ENCODE measurements around the gene GNB1L. TPM values are rescaled to one million over a fixed set of nuclear protein-coding genes. Genes with fewer than 3 reads are reported as not detected.
A peak's percentile ranks its signal among the peaks of the same experiment; 100 is the strongest.

Gene GNB1L
- total and polyA plus RNA-seq, 4 donors = 4.3 to 12.6 (median 4.8) TPM

DNA sequence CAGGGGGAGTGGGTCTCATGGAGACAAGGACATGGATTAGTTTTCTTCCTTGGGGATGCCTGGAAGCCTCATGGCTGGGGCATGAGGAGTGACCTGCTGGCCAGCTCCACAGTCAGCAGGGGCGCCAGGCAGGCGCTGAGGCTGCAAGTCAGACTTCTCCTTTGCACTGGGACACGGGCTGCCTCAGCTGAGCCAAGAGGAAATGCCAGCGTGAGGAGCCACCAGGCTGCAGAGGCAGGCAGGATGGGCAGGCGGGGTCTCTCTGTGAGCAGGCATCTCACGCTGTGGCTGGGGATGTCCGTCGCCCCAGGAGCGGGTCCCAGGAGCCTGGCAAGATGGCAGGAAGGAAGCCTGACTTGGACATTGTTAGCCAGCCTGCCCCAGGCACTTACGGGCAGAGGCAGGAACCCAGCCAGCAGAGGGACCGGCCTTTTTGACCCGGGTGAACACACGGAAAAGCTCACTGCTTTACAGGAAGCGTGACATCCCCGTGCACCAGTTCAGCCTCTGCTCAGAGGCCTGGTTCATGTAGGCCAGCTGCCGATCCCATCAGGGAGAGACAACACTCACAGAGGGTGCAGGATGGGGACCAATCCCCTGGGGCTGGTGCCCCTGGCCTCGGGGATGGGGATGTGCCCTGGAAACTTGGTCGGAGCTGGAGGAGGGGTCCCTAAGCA lies 10.2 kb downstream of the GNB1L start:
- no peaks in the 10 kb centered on the region for H3K27me3 ChIP-seq (ENCODE audit: control insufficient read depth in 1 of 2, insufficient read depth in 2 of 2, low read length in 1 of 2)
- no peaks in the 10 kb centered on the region for H3K36me3 ChIP-seq (ENCODE audit: control insufficient read depth in 1 of 2, insufficient read depth in 2 of 2, low read length in 1 of 2)
- no peak overlapping the region for H3K4me3 ChIP-seq (ENCODE audit: low read length in 2 of 2)
- H3K9me3 ChIP-seq (ENCODE audit: control insufficient read depth, low read length) = no peaks in the 10 kb centered on the region
- intact Hi-C loops (cut with DNase I) = no loop called here
- DNase-seq (peak; percentile 87 to 91), ATAC-seq (ENCODE audit: low FRiP score) (peak; percentile 68)
- WGBS, 2 donors = 7 to 11% methylated on average over 18 of the region's 18 CpGs
- H3K27ac ChIP-seq (ENCODE audit: low read depth in 1 of 2, low read length in 2 of 2) = peak overlapping the region in 1 of 2 donors; percentile 53
- no peaks in the 10 kb centered on the region for H3K4me1 ChIP-seq (ENCODE audit: control insufficient read depth in 1 of 2, insufficient read depth in 2 of 2, low read length in 2 of 2)

DNA sequence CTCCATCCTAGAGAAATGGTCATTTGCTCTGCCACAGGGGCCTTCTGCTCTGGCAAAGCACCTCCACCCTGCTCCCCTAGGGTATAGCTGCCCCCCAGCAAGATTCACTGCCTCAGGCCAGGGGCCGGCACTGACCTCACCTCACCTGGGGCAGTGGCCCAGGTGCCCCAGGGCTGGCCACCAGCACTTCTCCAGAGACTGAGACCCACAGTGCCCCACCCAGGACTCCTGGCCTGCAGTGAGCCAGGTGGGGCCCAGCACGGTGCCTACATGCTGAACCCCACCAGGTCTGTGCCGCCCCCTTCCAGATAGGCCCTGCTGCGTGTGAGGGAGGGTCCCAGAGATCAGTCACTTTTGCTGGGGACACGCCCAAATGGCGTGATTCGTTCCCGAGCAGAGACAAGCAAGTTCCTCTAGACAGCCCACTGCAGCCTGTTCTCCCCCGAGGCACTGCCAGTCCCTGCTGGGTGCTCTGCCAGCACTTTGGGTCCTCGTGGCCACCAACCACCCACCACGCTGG lies 10.8 kb downstream of the GNB1L start:
- DNase-seq (no peak), ATAC-seq (ENCODE audit: low FRiP score) (peak; percentile 9)
- Histone ChIP-seq H3K27ac (ENCODE audit: low read depth in 1 of 2, low read length in 2 of 2) (peak overlapping the region in 1 of 2 donors; percentile 53), H3K36me3 (ENCODE audit: control insufficient read depth in 1 of 2, insufficient read depth in 2 of 2, low read length in 1 of 2) (no peaks in the 10 kb centered on the region), H3K27me3 (ENCODE audit: control insufficient read depth in 1 of 2, insufficient read depth in 2 of 2, low read length in 1 of 2) (no peaks in the 10 kb centered on the region), H3K9me3 (ENCODE audit: control insufficient read depth, low read length) (no peaks in the 10 kb centered on the region), H3K4me3 (ENCODE audit: low read length in 2 of 2) (no peak overlapping the region), H3K4me1 (ENCODE audit: control insufficient read depth in 1 of 2, insufficient read depth in 2 of 2, low read length in 2 of 2) (no peaks in the 10 kb centered on the region)
- intact Hi-C loops (cut with DNase I) = no loop called here
- WGBS, 2 donors = 32 to 33% methylated on average over 11 of the region's 11 CpGs

DNA sequence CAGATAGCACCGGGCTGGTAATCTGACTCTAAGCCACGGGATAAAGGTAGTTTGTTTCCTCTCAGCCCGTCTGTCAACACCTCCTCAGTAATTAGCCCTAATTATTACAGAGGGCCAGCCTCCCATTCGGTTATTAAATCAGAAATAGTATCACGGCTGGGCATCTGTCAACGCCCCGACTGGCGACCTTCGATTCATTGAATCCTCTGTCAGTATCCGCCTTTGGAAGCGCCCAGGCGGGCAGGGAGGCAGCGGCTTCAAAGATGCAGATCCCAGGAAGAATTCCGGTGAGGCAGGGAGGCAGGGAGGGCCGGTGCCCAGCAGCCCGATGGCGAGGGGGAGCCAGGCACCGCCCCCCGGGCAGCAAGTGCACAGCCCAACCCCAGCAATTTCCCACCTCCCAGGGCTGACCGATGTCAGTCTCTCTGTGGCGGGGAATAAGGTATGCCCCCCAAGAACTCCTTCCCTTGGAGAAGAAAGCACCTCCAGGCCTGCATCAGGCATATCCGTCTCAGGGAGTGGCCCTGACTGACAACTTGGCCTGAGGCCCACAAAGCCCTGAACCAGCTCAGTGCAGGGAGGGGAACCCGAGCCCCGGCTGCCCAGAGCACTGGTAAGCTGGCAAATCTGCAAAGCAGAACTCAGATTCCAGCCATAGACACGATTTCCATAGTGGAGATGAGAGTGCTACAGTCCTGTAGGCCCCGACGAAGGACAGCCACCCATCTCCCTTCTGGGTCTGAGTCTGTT lies 11.4 kb downstream of the GNB1L start:
- 72 to 74% methylated on average over 27 of the region's 27 CpGs for WGBS, 2 donors
- H3K4me1 ChIP-seq (ENCODE audit: control insufficient read depth in 1 of 2, insufficient read depth in 2 of 2, low read length in 2 of 2) = no peaks in the 10 kb centered on the region
- H3K4me3 ChIP-seq (ENCODE audit: low read length in 2 of 2) = no peak overlapping the region
- no peaks in the 10 kb centered on the region for H3K9me3 ChIP-seq (ENCODE audit: control insufficient read depth, low read length)
- H3K27ac ChIP-seq (ENCODE audit: low read depth in 1 of 2, low read length in 2 of 2) = peak overlapping the region in 1 of 2 donors; percentile 53
- ATAC-seq (ENCODE audit: low FRiP score) = peak; percentile 30
- H3K36me3 ChIP-seq (ENCODE audit: control insufficient read depth in 1 of 2, insufficient read depth in 2 of 2, low read length in 1 of 2) = no peaks in the 10 kb centered on the region
- DNase-seq = no peak
- intact Hi-C loops (cut with DNase I) = no loop called here
- H3K27me3 ChIP-seq (ENCODE audit: control insufficient read depth in 1 of 2, insufficient read depth in 2 of 2, low read length in 1 of 2) = no peaks in the 10 kb centered on the region

GRCh38 chr22:19842393-19843106 lies 12.1 kb downstream of the GNB1L start:
- peak in 1 of 2 donors; percentile 42 for DNase-seq
- ATAC-seq (ENCODE audit: low FRiP score) = no peak
- H3K4me1 ChIP-seq (ENCODE audit: control insufficient read depth in 1 of 2, insufficient read depth in 2 of 2, low read length in 2 of 2) = no peaks in the 10 kb centered on the region
- H3K9me3 ChIP-seq (ENCODE audit: control insufficient read depth, low read length) = no peaks in the 10 kb centered on the region
- intact Hi-C loops (cut with DNase I) = no loop called here
- H3K4me3 ChIP-seq (ENCODE audit: low read length in 2 of 2) = no peak overlapping the region
- no peak overlapping the region for H3K27ac ChIP-seq (ENCODE audit: low read depth in 1 of 2, low read length in 2 of 2)
- 89 to 90% methylated on average over 12 of the region's 12 CpGs for WGBS, 2 donors
- no peaks in the 10 kb centered on the region for H3K27me3 ChIP-seq (ENCODE audit: control insufficient read depth in 1 of 2, insufficient read depth in 2 of 2, low read length in 1 of 2)
- H3K36me3 ChIP-seq (ENCODE audit: control insufficient read depth in 1 of 2, insufficient read depth in 2 of 2, low read length in 1 of 2) = no peaks in the 10 kb centered on the region

GRCh38 chr22:19841641-19842392 lies 12.9 kb downstream of the GNB1L start:
- Histone ChIP-seq H3K4me3 (ENCODE audit: low read length in 2 of 2) (no peak overlapping the region), H3K27me3 (ENCODE audit: control insufficient read depth in 1 of 2, insufficient read depth in 2 of 2, low read length in 1 of 2) (no peaks in the 10 kb centered on the region), H3K36me3 (ENCODE audit: control insufficient read depth in 1 of 2, insufficient read depth in 2 of 2, low read length in 1 of 2) (no peaks in the 10 kb centered on the region), H3K4me1 (ENCODE audit: control insufficient read depth in 1 of 2, insufficient read depth in 2 of 2, low read length in 2 of 2) (no peaks in the 10 kb centered on the region), H3K9me3 (ENCODE audit: control insufficient read depth, low read length) (no peaks in the 10 kb centered on the region), H3K27ac (ENCODE audit: low read depth in 1 of 2, low read length in 2 of 2) (no peak overlapping the region)
- intact Hi-C loops (cut with DNase I) = no loop called here
- WGBS, 2 donors = 95 to 97% methylated on average over 8 of the region's 8 CpGs
- ATAC-seq (ENCODE audit: low FRiP score) (no peak), DNase-seq (no peak)

DNA sequence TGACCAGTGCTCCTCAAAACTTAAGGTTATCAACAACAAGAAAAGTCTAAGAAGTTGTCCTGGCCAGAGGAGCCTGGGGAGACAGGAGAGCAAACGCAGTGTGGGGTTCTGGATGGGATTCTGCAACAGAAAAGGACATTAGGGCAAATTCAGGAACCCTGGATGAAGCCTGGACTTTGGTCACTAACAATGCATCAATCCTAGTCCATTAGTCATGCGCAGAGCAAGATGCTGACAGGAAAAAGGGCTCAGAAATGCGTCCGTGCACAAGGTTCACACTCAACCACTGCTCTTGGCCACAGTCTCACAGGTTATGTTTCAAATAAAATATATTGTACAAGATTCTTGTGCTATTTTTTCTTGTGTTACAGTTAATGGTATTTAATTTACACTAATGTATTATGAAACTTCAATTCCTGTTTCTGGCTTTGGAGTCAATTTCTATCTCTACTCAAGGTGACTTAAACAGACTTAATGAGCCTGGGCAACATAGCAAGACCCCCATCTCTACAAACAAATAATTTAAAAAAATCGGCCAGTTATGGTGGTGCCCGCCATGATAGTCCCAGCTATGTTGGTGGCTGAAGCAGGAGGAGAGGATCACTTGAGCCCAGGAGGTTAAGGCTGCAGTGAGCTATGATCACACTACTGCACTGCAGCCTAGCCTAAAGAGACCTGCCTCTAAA lies 13.6 kb downstream of the GNB1L start:
- H3K4me1 ChIP-seq (ENCODE audit: control insufficient read depth in 1 of 2, insufficient read depth in 2 of 2, low read length in 2 of 2) = no peaks in the 10 kb centered on the region
- intact Hi-C loops (cut with DNase I) = no loop called here
- no peak overlapping the region for H3K27ac ChIP-seq (ENCODE audit: low read depth in 1 of 2, low read length in 2 of 2)
- DNase-seq (no peak), ATAC-seq (ENCODE audit: low FRiP score) (no peak)
- H3K9me3 ChIP-seq (ENCODE audit: control insufficient read depth, low read length) = no peaks in the 10 kb centered on the region
- H3K27me3 ChIP-seq (ENCODE audit: control insufficient read depth in 1 of 2, insufficient read depth in 2 of 2, low read length in 1 of 2) = no peaks in the 10 kb centered on the region
- 96 to 97% methylated on average over 6 of the region's 6 CpGs for WGBS, 2 donors
- no peak overlapping the region for H3K4me3 ChIP-seq (ENCODE audit: low read length in 2 of 2)
- H3K36me3 ChIP-seq (ENCODE audit: control insufficient read depth in 1 of 2, insufficient read depth in 2 of 2, low read length in 1 of 2) = no peaks in the 10 kb centered on the region

DNA sequence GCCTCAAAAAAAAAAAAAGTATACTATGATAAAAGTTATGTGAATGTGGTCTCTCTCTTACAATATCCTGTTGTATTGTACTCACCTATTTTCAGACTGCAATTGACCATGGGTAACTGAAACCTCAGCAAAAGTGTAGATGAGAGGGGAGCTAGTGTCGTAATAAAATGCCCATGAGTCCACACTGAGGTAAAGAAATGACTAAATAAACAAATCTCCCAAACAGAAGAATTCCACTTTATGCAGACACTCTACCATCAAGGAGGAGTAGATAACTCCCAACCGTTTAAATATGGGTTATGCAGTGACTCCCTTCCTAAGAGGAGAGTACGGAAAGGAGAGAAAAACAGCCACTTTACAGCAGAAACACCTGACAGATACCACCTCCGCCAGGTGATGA lies 14.6 kb downstream of the GNB1L start:
- Histone ChIP-seq H3K36me3 (ENCODE audit: control insufficient read depth in 1 of 2, insufficient read depth in 2 of 2, low read length in 1 of 2) (no peaks in the 10 kb centered on the region), H3K27me3 (ENCODE audit: control insufficient read depth in 1 of 2, insufficient read depth in 2 of 2, low read length in 1 of 2) (no peaks in the 10 kb centered on the region), H3K4me3 (ENCODE audit: low read length in 2 of 2) (no peak overlapping the region), H3K4me1 (ENCODE audit: control insufficient read depth in 1 of 2, insufficient read depth in 2 of 2, low read length in 2 of 2) (no peaks in the 10 kb centered on the region), H3K27ac (ENCODE audit: low read depth in 1 of 2, low read length in 2 of 2) (no peak overlapping the region), H3K9me3 (ENCODE audit: control insufficient read depth, low read length) (no peaks in the 10 kb centered on the region)
- 85 to 91% methylated on average over 4 of the region's 4 CpGs for WGBS, 2 donors
- ATAC-seq (ENCODE audit: low FRiP score) (no peak), DNase-seq (no peak)
- intact Hi-C loops (cut with DNase I) = no loop called here

GRCh38 chr22:19837915-19838314 lies 16.8 kb downstream of the GNB1L start:
- intact Hi-C loops (cut with DNase I) = no loop called here
- no peak for DNase-seq
- Histone ChIP-seq H3K27me3 (ENCODE audit: control insufficient read depth in 1 of 2, insufficient read depth in 2 of 2, low read length in 1 of 2) (no peaks in the 10 kb centered on the region), H3K4me1 (ENCODE audit: control insufficient read depth in 1 of 2, insufficient read depth in 2 of 2, low read length in 2 of 2) (no peaks in the 10 kb centered on the region), H3K9me3 (ENCODE audit: control insufficient read depth, low read length) (no peaks in the 10 kb centered on the region), H3K4me3 (ENCODE audit: low read length in 2 of 2) (no peak overlapping the region), H3K27ac (ENCODE audit: low read depth in 1 of 2, low read length in 2 of 2) (no peak overlapping the region), H3K36me3 (ENCODE audit: control insufficient read depth in 1 of 2, insufficient read depth in 2 of 2, low read length in 1 of 2) (no peaks in the 10 kb centered on the region)
- ATAC-seq (ENCODE audit: low FRiP score) = no peak
- 98 to 99% methylated on average over 6 of the region's 6 CpGs for WGBS, 2 donors

Measured in aorta (tissue), 5 donors.